H1 (cell line): ENCODE data around the gene SCAMP5. TPM values are rescaled to one million over a fixed set of nuclear protein-coding genes. Genes with fewer than 3 reads are reported as not detected.

Experiments
- CTCF ChIA-PET: fragments of 300-600 bp; sonication (Branson Sonifier 250); formaldehyde crosslinking; loops from one replicate; lab custom pipeline; 2021; ENCODE audit not compliant: partially characterized antibody; lab: Charles Lee
- POLR2A ChIA-PET: fragments of 300-600 bp; sonication (Branson Sonifier 250); formaldehyde crosslinking; loops from one replicate; lab custom pipeline; 2021; ENCODE audit warnings: inconsistent platforms; ENCODE audit not compliant: partially characterized antibody; lab: Charles Lee
- DNase-seq, 2 experiments: peaks; one replicate each; pipeline versions ENCODE4 v3.0.0 to v3.0.0-alpha.2; 2010 to 2022; ENCODE audit warnings: low spot score in 2 of 2, low read depth in 1 of 2, mixed read lengths in 1 of 2
- FAIRE-seq: peaks from 2 replicates; lab custom pipeline; 2011; peaks lifted over from hg19 to GRCh38; lab: Jason Lieb, UNC
- H2AFZ ChIP-seq: 2 replicates; pipeline ENCODE4 v1.8.1; 2012; ENCODE audit warnings: low read length, inconsistent platforms
- H2AK5ac ChIP-seq: 2 replicates; pipeline ENCODE4 v1.6.1; 2013; ENCODE audit warnings: low read depth, low read length
- H2BK120ac ChIP-seq: replicated peaks from 2 replicates; pipeline ENCODE3; 2013; ENCODE audit warnings: low read depth, low read length, inconsistent platforms
- H2BK12ac ChIP-seq: 2 replicates; pipeline ENCODE4 v1.6.1; 2013; ENCODE audit warnings: low read depth, low read length
- H2BK15ac ChIP-seq: 2 replicates; pipeline ENCODE4 v1.6.1; 2013; ENCODE audit warnings: low read length
- H2BK20ac ChIP-seq: 2 replicates; pipeline ENCODE4 v1.6.1; 2013; ENCODE audit warnings: low read length
- H2BK5ac ChIP-seq: 2 replicates; pipeline ENCODE4 v1.6.1; 2013; ENCODE audit warnings: low read depth, low read length
- H3K14ac ChIP-seq: 2 replicates; pipeline ENCODE4 v1.6.1; 2013; ENCODE audit warnings: inconsistent platforms; ENCODE audit not compliant: insufficient read length
- H3K18ac ChIP-seq: 2 replicates; pipeline ENCODE4 v1.6.1; 2013; ENCODE audit warnings: low read length; ENCODE audit errors: extremely low read depth
- H3K23ac ChIP-seq: 2 replicates; pipeline ENCODE4 v1.6.1; 2013; ENCODE audit warnings: inconsistent platforms; ENCODE audit not compliant: insufficient read length
- H3K23me2 ChIP-seq: 2 replicates; pipeline ENCODE4 v1.6.1; 2013; ENCODE audit warnings: low read depth, low read length
- H3K27ac ChIP-seq: 2 replicates; pipeline ENCODE4 v1.6.1; 2011; ENCODE audit warnings: low read depth, low read length, inconsistent platforms
- H3K27me3 ChIP-seq, 4 experiments: replicated peaks in 1 of 4; 1 replicate in 1 of 4; 2 replicates in 3 of 4; pipeline versions ENCODE4 v1.6.1 to v1.8.1; 2011 to 2013; ENCODE audit warnings: low read length in 3 of 4, mild to moderate bottlenecking in 3 of 4, inconsistent platforms in 2 of 4, mixed read lengths in 2 of 4, moderate library complexity in 1 of 4; ENCODE audit not compliant: control insufficient read depth in 3 of 4, insufficient read depth in 3 of 4; ENCODE audit errors: extremely low read depth in 1 of 4
- H3K36me3 ChIP-seq, 4 experiments: 2 replicates each; pipeline versions ENCODE4 v1.6.1 to v1.8.1; 2011 to 2013; ENCODE audit warnings: mild to moderate bottlenecking in 4 of 4, low read length in 3 of 4, moderate library complexity in 2 of 4, control low read depth in 1 of 4, inconsistent platforms in 1 of 4; ENCODE audit not compliant: insufficient read depth in 4 of 4, control insufficient read depth in 2 of 4
- H3K4ac ChIP-seq: replicated peaks from 2 replicates; pipeline ENCODE3; 2013; ENCODE audit warnings: low read length, low read depth, mixed read lengths, inconsistent platforms; ENCODE audit not compliant: insufficient read length
- H3K4me1 ChIP-seq, 4 experiments: replicated peaks in 1 of 4; 1 replicate in 1 of 4; 2 replicates in 3 of 4; pipeline versions ENCODE4 v1.6.1 to v1.8.1; 2011 to 2013; ENCODE audit warnings: low read length in 3 of 4, inconsistent platforms in 2 of 4, mixed read lengths in 1 of 4; ENCODE audit not compliant: insufficient read depth in 4 of 4, control insufficient read depth in 3 of 4
- H3K4me2 ChIP-seq, 2 experiments: 2 replicates each; pipeline versions ENCODE4 v1.6.1 to v1.8.1; 2011 to 2013; ENCODE audit warnings: low read depth in 2 of 2, low read length in 2 of 2, control low read depth in 1 of 2, inconsistent platforms in 1 of 2, mild to moderate bottlenecking in 1 of 2; ENCODE audit not compliant: insufficient read depth in 1 of 2
- H3K4me3 ChIP-seq, 4 experiments: fragments of 200-600, 300-600 bp in 1 of 4; sonication (generic), shearing (Covaris generic), sonication (Bioruptor Twin) in 1 of 4; 2 replicates each; pipeline versions ENCODE4 v1.5.1 to v1.8.1; 2011 to 2016; ENCODE audit warnings: low read length in 4 of 4, low read depth in 3 of 4, control low read depth in 2 of 4, inconsistent platforms in 2 of 4, mild to moderate bottlenecking in 2 of 4, mixed read lengths in 1 of 4, moderate library complexity in 1 of 4; ENCODE audit not compliant: insufficient read depth in 2 of 4; ENCODE audit errors: extremely low read depth in 1 of 4
- H3K56ac ChIP-seq: replicated peaks from 2 replicates; pipeline ENCODE3; 2013; ENCODE audit warnings: low read depth, mild to moderate bottlenecking, mixed read lengths, low read length, inconsistent platforms; ENCODE audit not compliant: insufficient read length
- H3K79me1 ChIP-seq: 2 replicates; pipeline ENCODE4 v1.6.1; 2013; ENCODE audit warnings: low read depth, low read length, control low read depth
- H3K79me2 ChIP-seq, 2 experiments: 2 replicates each; pipeline versions ENCODE4 v1.6.1 to v1.8.1; 2012 to 2013; ENCODE audit warnings: low read length in 2 of 2, mild to moderate bottlenecking in 2 of 2, inconsistent platforms in 1 of 2; ENCODE audit not compliant: insufficient read depth in 2 of 2, control insufficient read depth in 1 of 2
- H3K9ac ChIP-seq, 4 experiments: replicated peaks in 1 of 4; 1 replicate in 1 of 4; 2 replicates in 3 of 4; pipeline versions ENCODE4 v1.6.1 to v1.8.1; 2011 to 2013; ENCODE audit warnings: low read depth in 3 of 4, low read length in 3 of 4, control low read depth in 2 of 4, mild to moderate bottlenecking in 2 of 4, moderate library complexity in 2 of 4, inconsistent platforms in 1 of 4; ENCODE audit errors: extremely low read depth in 1 of 4
- H3K9me3 ChIP-seq, 2 experiments: 2 replicates each; pipeline versions ENCODE4 v1.6.1 to v1.8.1; 2012 to 2013; ENCODE audit warnings: mild to moderate bottlenecking in 2 of 2, moderate library complexity in 2 of 2, control low read depth in 1 of 2, inconsistent platforms in 1 of 2, low read depth in 1 of 2, low read length in 1 of 2, mixed read lengths in 1 of 2; ENCODE audit not compliant: insufficient read depth in 2 of 2
- H4K20me1 ChIP-seq, 2 experiments: replicated peaks in 1 of 2; 2 replicates each; pipeline versions ENCODE3 to v1.8.1; 2011 to 2013; ENCODE audit warnings: inconsistent platforms in 2 of 2, low read length in 2 of 2, mild to moderate bottlenecking in 1 of 2; ENCODE audit not compliant: insufficient read depth in 2 of 2, control insufficient read depth in 1 of 2
- H4K5ac ChIP-seq: 2 replicates; pipeline ENCODE4 v1.6.1; 2013; ENCODE audit warnings: low read length, low read depth, mixed read lengths, inconsistent platforms; ENCODE audit not compliant: insufficient read length
- H4K8ac ChIP-seq: 2 replicates; pipeline ENCODE4 v1.8.0; 2013; ENCODE audit warnings: mild to moderate bottlenecking, moderate library complexity, low read length, inconsistent platforms; ENCODE audit not compliant: insufficient read depth; ENCODE audit errors: extremely low read depth
- H4K91ac ChIP-seq: replicated peaks from 2 replicates; pipeline ENCODE3; 2013; ENCODE audit warnings: low read length, mixed read lengths, inconsistent platforms; ENCODE audit not compliant: insufficient read length
- ASH2L ChIP-seq: fragments of 200-600, 300-600 bp; sonication (generic); IDR thresholded peaks from one replicate; pipeline ENCODE4 v1.7.1; 2017; ENCODE audit warnings: low read length
- CBX5 ChIP-seq: fragments of 300-800, 300-1000 bp; sonication (generic); IDR thresholded peaks from 2 replicates; pipeline ENCODE4 v1.7.1; 2016; ENCODE audit warnings: antibody characterized with exemption, low read length, low read depth
- CBX8 ChIP-seq: fragments of 300-800, 300-1000 bp; sonication (generic); IDR thresholded peaks from 2 replicates; pipeline ENCODE4 v1.7.1; 2016; ENCODE audit warnings: low read depth, low read length, borderline replicate concordance
- CEBPB ChIP-seq: IDR thresholded peaks from 2 replicates; pipeline ENCODE4 v1.6.1; 2012; ENCODE audit warnings: low read depth, low read length
- CHD1 ChIP-seq: IDR thresholded peaks from 2 replicates; pipeline ENCODE4 v1.6.1; 2012; ENCODE audit warnings: low read depth, low read length, improper control_type of control experiment
- CREB1 ChIP-seq: IDR thresholded peaks from 2 replicates; pipeline ENCODE4 v1.6.1; 2012; ENCODE audit warnings: inconsistent platforms
- KDM1A ChIP-seq: fragments of 200-600, 300-600 bp; sonication (generic); IDR thresholded peaks from 2 replicates; pipeline ENCODE4 v1.7.1; 2016; ENCODE audit warnings: mild to moderate bottlenecking, low read length, borderline replicate concordance
- NANOG ChIP-seq: IDR thresholded peaks from 2 replicates; pipeline ENCODE4 v1.6.1; 2011; ENCODE audit warnings: low read length, low read depth, mild to moderate bottlenecking, inconsistent platforms; ENCODE audit not compliant: insufficient read depth, poor library complexity, severe bottlenecking
- NRF1 ChIP-seq: IDR thresholded peaks from 2 replicates; pipeline ENCODE4 v1.6.1; 2011; ENCODE audit warnings: mild to moderate bottlenecking, low read depth, low read length, improper control_type of control experiment
- RFX5 ChIP-seq: IDR thresholded peaks from 2 replicates; pipeline ENCODE4 v1.6.1; 2011; ENCODE audit warnings: low read depth, low read length, improper control_type of control experiment, borderline replicate concordance
- SP2 ChIP-seq: IDR thresholded peaks from 2 replicates; pipeline ENCODE4 v1.6.1; 2012; ENCODE audit warnings: mild to moderate bottlenecking, low read length, inconsistent platforms
- TCF12 ChIP-seq: IDR thresholded peaks from 2 replicates; pipeline ENCODE4 v1.6.1; 2011; ENCODE audit warnings: low read depth, mild to moderate bottlenecking, low read length
- WGBS, 2 experiments: shearing (Covaris generic) in 1 of 2; methylation state at CpG; one replicate each; pipeline versions ENCODE4 v1.1.6 to v1.1.7; 2013 to 2015; ENCODE audit warnings: low lambda C conversion rate in 2 of 2, mixed read lengths in 2 of 2, inconsistent platforms in 1 of 2, low coverage in 1 of 2, missing lambda C conversion rate in 1 of 2; ENCODE audit not compliant: insufficient replicate concordance in 2 of 2, insufficient coverage in 1 of 2, insufficient read length in 1 of 2; ENCODE audit errors: extremely low coverage in 1 of 2, missing lambda C conversion rate in 1 of 2; 5-methylcytosine and 5-hydroxymethylcytosine counted together
- polyA plus RNA-seq, 7 experiments: library from polyadenylated mRNA; depleted of rRNA in 3 of 7; stranded (reverse) in 5 of 7; unstranded in 2 of 7; fragments of >200 nt in 5 of 7; fragments of 200-250 nt in 2 of 7; gene quantifications; 1 replicate in 5 of 7; 2 replicates in 1 of 7; 4 replicates in 1 of 7; pipeline versions ENCODE4 v1.2.1 to v1.2.3, GENCODE V29; 2011 to 2013; ENCODE audit warnings: missing spikeins in 2 of 7, mixed read lengths in 2 of 7
- total RNA-seq: library from RNA; stranded (reverse); fragmentation: NEBNext Ultra II Directional; extraction: Animal tissue kit (Norgen Biotek cat#: 25700); gene quantifications from 2 replicates; pipeline ENCODE4 v1.2.1, GENCODE V29; 2021

SCAMP5 gene
- total and polyA plus RNA-seq, 2 of the 8 experiments (the other 6 are each of a cell fraction or from before 2014, with no cell fraction given), result 55.4 to 94.7 TPM

- H3K79me1 ChIP-seq, result peaks cover 7% of the 10 kb centered on the region; the same call in 1 of the 2 replicates
- no peak overlapping the region for H3K9ac ChIP-seq
- TF ChIP-seq CBX8, result no peak
- TF ChIP-seq SP2, result no peak
- TF ChIP-seq NANOG, result no peak
- TF ChIP-seq NRF1, result no peak
- no peak for TF ChIP-seq CHD1
- TF ChIP-seq CEBPB, result no peak
- no peak for TF ChIP-seq CREB1
- TF ChIP-seq KDM1A, result no peak
- TF ChIP-seq ASH2L, result no peak
- TF ChIP-seq CBX5, result no peak
- TF ChIP-seq RFX5, result no peak
- TF ChIP-seq TCF12, result no peak
Observed at GRCh38 chr15:75030023-75030413, 34.7 kb downstream of the SCAMP5 start.

More at GRCh38 chr15:75030023-75030413, 34.7 kb downstream of the SCAMP5 start:
- Histone ChIP-seq H3K4me1 (peaks cover 0 to 11% (median 9%) of the 10 kb centered on the region in 4 experiments; a peak in 5 of 7 replicates), H4K8ac (no peak overlapping the region; the same call in 1 of the 2 replicates), H3K23ac (no peak overlapping the region), H3K14ac (no peak overlapping the region), H3K36me3 (no peaks in the 10 kb centered on the region), H2BK5ac (peak overlapping the region; percentile 77), H2BK120ac (no peak overlapping the region), H4K20me1 (peaks cover 4% of the 10 kb centered on the region in 2 experiments), H2BK15ac (peak overlapping the region; percentile 10; the same call in 1 of the 2 replicates), H2BK20ac (no peak overlapping the region), H3K23me2 (no peaks in the 10 kb centered on the region), H3K27me3 (no peaks in the 10 kb centered on the region), H2AFZ (no peak overlapping the region), H3K9me3 (no peaks in the 10 kb centered on the region), H3K56ac (no peak overlapping the region), H4K91ac (no peak overlapping the region), H3K4me3 (no peak overlapping the region), H4K5ac (no peak overlapping the region), H3K4ac (no peak overlapping the region), H2BK12ac (peak overlapping the region; percentile 35; the same call in 1 of the 2 replicates), H3K4me2 (no peak overlapping the region), H3K79me2 (peaks cover 0 to 2% of the 10 kb centered on the region in 2 experiments; a peak in 1 of 4 replicates), H2AK5ac (no peak overlapping the region), H3K18ac (peak overlapping the region; percentile 43), H3K27ac (no peak overlapping the region)
- ChIA-PET CTCF (interaction anchor here (0.6 to 8.5 kb wide), 25 partner anchors 10 to 286 kb away, joined by 3 to 97 read pairs (median 5); partner anchors contain the start of gene C15orf39), POLR2A (interaction anchor here (1.1 to 3.2 kb wide), 3 partner anchors 129 to 175 kb away, joined by 3 to 22 read pairs (median 5); no protein-coding TSS in a partner anchor)
- FAIRE-seq, result no peak
- no peak for DNase-seq
- 90% methylated on average over 2 of the region's 2 CpGs; no CpG with 5 or more reads in 1 of the 2 experiments for WGBS, 2 experiments
